ENCODE results near the gene ERMARD. TPM values are rescaled to one million over a fixed set of nuclear protein-coding genes. Genes with fewer than 3 reads are reported as not detected.

ERMARD gene
- total RNA-seq, 1 donor from 2014 or later, result 31.3 TPM

DNA sequence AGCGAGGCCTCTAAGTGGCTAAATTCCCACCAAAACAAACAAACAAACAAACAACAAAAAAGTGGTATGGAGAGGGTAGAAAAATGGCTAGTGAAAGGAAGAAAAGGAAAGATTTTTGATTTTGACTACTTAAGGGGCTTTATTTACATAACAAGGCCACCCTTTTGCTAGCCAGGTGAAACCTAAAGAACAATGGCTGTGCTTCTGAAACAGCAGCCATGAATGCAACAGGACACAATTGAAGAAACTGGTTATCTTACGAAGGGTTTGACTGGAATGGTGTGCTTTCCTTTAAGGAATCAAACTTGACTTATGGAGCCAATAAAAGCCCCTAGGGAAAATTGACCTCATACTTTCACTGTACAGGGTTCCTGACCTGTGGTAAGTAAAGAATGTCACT lies 68.9 kb downstream of the ERMARD start:
- intact Hi-C loops (cut with micrococcal nuclease), result no loop called here

DNA sequence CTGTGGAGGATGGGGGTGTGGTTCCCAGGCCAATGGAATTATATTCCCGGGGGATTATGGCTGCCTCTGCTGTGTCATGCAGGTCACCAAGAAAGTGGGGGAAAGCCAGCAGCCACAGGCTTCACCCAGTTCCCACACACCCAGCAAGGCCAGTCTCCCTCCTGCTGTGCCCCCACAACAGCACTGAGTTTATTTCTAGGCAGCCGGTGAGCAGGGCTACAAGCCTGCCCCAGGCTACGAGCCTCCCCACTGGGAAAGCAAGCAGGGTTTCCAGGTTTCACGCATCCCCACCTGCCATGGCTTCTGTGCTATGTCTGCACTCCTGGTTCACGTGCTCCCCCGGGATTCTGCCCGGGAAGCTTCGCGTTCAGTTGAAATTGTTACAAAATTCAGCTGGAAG lies 72.6 kb downstream of the ERMARD start:
- intact Hi-C loops (cut with micrococcal nuclease), result no loop called here

DNA sequence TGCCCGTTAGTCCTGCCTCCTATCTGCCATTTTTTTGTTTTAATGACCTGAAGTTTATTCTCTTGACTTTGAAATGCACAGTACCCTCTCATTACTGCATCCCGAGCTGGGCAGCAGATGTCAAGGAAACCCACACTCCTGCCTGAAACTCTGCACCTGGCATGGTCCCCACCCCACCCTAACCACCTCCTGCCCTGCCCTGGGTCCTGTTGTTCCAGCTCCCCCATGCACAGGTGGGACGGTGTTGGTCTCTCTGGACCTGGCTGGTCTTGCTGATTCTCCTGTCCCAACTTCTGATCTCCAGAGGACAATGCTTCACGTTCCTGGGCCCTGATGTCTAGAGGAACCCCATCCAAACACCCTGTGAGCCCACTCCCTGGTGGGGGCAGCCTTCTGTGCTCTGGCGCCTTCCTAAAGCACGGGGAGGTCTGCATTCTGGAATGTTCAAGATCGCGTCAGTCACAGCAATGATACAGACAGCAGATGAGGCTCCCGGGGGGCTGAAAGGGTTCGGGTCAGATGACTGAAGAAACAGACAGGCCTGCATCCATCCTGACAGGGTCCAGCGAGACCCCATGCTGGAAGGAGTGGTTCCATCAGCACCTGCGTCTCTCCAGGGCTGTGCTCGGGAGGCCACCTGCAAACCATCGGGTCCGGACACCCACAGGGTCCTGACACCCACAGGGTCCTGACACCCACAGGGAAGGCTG lies 73.6 kb downstream of the ERMARD start:
- intact Hi-C loops (cut with micrococcal nuclease), result no loop called here

GRCh38 chr6:169825558-169826225 lies 74.3 kb downstream of the ERMARD start:
- intact Hi-C loops (cut with micrococcal nuclease), result no loop called here

GRCh38 chr6:169826697-169827096 lies 75.3 kb downstream of the ERMARD start:
- intact Hi-C loops (cut with micrococcal nuclease), result no loop called here

DNA sequence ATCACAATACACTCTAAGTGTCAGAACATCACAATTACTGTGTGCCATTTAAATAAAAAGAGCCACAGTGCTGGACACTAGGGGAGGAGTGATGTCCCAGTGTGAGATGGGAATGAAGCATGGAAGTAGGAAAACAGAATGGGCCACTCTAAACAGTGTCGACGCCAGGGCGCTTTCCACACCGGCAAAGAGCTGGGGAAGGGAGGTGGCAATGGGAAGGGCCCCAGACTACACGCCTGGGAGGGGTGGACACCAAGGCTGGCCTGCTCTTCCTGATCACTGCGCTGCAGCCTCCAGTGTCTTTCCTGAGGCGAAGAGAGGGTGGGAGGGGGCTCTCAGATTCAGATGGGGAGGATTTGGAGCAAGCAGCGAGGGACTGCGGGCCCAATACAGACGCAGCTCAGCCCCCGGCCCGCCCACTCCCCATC lies 75.9 kb downstream of the ERMARD start:
- intact Hi-C loops (cut with micrococcal nuclease), result no loop called here

GRCh38 chr6:169828176-169828575 lies 76.8 kb downstream of the ERMARD start:
- intact Hi-C loops (cut with micrococcal nuclease), result no loop called here

DNA sequence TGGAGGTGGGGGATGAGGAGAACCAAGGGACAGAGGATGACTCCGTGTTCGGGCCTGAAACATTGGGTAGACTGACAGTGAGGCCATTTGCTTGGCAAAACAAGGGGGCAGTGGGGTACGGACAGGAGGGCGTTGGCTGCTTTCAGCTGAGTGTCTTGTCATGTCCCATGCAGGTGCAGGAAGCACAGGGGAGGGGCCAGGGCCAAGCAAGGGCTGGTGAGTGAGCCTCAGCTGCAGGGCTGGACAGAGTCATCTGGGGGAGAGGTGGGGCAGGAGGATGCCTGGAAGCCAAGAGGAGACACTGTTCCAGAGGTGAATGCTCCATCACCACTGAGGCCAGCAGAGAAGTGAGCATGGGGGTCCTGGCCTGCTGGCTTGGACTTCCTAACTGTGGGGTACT lies 78.4 kb downstream of the ERMARD start:
- intact Hi-C loops (cut with micrococcal nuclease), result no loop called here

GRCh38 chr6:169830876-169831275 lies 79.5 kb downstream of the ERMARD start:
- intact Hi-C loops (cut with micrococcal nuclease), result loop anchor here (1.0 kb wide), 3 partner anchors 461 to 698 kb away; no protein-coding TSS in a partner anchor

Other genes starting within 250 kb of the ERMARD start
- 17.7 and 19.6 TPM in 2 replicates for gene WDR27, start 49.6 kb upstream of the ERMARD start, total RNA-seq
- gene C6orf120, start 49.5 kb upstream of the ERMARD start, total RNA-seq, result 20.8 and 21.9 TPM in 2 replicates
- gene PHF10, start 27.1 kb upstream of the ERMARD start, total RNA-seq, result 48.4 and 53.5 TPM in 2 replicates
- gene DYNLT2, start 50 bp upstream of the ERMARD start, total RNA-seq, result 2.0 and 2.5 TPM in 2 replicates